Vagina (tissue), 2 donors: Measurements from ENCODE around the gene VGF. TPM values are rescaled to one million over a fixed set of nuclear protein-coding genes. Genes with fewer than 3 reads are reported as not detected.

Experiments used
- DNase-seq, 2 donors: peaks; one replicate each; pipeline ENCODE4 v3.0.0-alpha.2; 2017; ENCODE audit errors: extremely low spot score in 2 of 2
- H3K27ac ChIP-seq: fragments of 200-600 bp; sonication (generic); one replicate; pipeline ENCODE4 v1.5.1; 2019
- H3K27me3 ChIP-seq: fragments of 200-600 bp; sonication (generic); one replicate; pipeline ENCODE4 v1.5.1; 2019
- H3K36me3 ChIP-seq, 2 donors: fragments of 200-600 bp; sonication (generic); one replicate each; pipeline ENCODE4 v1.5.1; 2017 to 2019
- H3K4me1 ChIP-seq: fragments of 200-600 bp; sonication (generic); one replicate; pipeline ENCODE4 v1.5.1; 2019
- H3K4me3 ChIP-seq, 2 donors: fragments of 200-600 bp; sonication (generic); 1 replicate in 1 of 2; 2 replicates in 1 of 2; pipeline ENCODE4 v1.5.1; 2016 to 2019
- H3K9me3 ChIP-seq: fragments of 200-600 bp; sonication (generic); one replicate; pipeline ENCODE4 v1.5.1; 2019
- POLR2A ChIP-seq, 2 donors: fragments of 450-650 bp; IDR thresholded peaks; one replicate each; pipeline ENCODE4 v1.6.1; 2017; ENCODE audit warnings: antibody characterized with exemption in 2 of 2, mild to moderate bottlenecking in 2 of 2, moderate library complexity in 2 of 2
- POLR2AphosphoS5 ChIP-seq, 2 donors: sonication (generic); formaldehyde crosslinking; IDR thresholded peaks; one replicate each; pipeline ENCODE4 v1.9.0; 2017; ENCODE audit warnings: antibody characterized with exemption in 2 of 2, mild to moderate bottlenecking in 2 of 2, low read depth in 1 of 2; ENCODE audit not compliant: insufficient read depth in 1 of 2
- intact Hi-C: fragments of 100-400 bp; cut with DNase I; formaldehyde crosslinking; loops from one replicate; pipeline ENCODE4 v1.15.1; 2023
- total RNA-seq: library from RNA; depleted of rRNA; stranded (reverse); fragments of >200 nt; gene quantifications from one replicate; pipeline ENCODE4 v1.2.3, GENCODE V29; 2016
- TF ChIP-seq, protein P1 (sequence below), 3 experiments: fragments of 450-650 bp in 2 of 3; fragments of 200-600 bp in 1 of 3; sonication (generic) in 1 of 3; IDR thresholded peaks; one replicate each; pipeline ENCODE4 v1.5.1; 2017 to 2019; ENCODE audit warnings: antibody characterized with exemption in 3 of 3, mild to moderate bottlenecking in 2 of 3, moderate library complexity in 2 of 3

The VGF gene
- total RNA-seq, 1 donor from 2014 or later: 1.2 TPM

DNA sequence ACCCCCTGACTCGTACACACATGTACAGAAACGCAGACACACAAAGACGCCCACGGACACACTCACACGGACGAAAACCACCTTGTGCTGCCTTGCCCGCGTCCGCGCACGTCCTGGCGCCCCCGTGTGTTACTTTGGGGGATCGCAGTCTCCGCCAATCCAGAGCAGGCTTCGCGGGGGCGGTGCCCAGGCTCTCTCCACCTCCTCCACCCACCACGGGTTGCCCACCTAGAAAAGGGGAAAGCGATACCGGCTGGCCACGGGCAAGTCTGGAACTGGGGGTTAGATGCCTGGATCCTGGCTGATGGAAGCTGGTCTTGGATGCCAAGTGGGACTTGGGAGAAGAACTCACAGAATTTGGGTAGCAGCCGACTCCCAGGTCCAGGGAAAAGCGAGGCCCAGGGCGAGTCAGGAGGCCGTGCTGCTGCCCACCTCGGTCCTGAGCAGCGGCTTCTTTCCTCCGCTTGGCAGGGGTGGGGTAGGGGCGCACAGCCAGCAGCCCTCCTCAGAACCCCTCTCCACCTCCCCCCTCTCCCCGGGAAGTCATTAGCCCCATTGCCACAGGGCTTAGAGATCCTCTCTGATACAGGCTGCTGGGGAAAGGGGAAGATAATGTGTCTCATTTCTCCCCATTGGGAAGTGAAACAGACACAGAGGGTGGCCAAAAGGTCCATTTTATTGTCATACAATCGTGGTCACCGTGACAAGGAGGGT, 4.6 kb upstream of the VGF start:
- peaks cover 24% of the 10 kb centered on the region for H3K27me3 ChIP-seq
- DNase-seq: no peak
- H3K4me1 ChIP-seq: peaks cover 37% of the 10 kb centered on the region
- intact Hi-C loops: no loop called here
- H3K36me3 ChIP-seq: no peaks in the 10 kb centered on the region
- H3K27ac ChIP-seq: no peak overlapping the region
- TF ChIP-seq POLR2A (IDR thresholded peaks at IDR 0.05): no peak
- TF ChIP-seq POLR2AphosphoS5 (IDR thresholded peaks at IDR 0.05; ENCODE audit: insufficient read depth in 1 of 2, low read depth in 1 of 2): no peak
- TF ChIP-seq, protein P1, sequence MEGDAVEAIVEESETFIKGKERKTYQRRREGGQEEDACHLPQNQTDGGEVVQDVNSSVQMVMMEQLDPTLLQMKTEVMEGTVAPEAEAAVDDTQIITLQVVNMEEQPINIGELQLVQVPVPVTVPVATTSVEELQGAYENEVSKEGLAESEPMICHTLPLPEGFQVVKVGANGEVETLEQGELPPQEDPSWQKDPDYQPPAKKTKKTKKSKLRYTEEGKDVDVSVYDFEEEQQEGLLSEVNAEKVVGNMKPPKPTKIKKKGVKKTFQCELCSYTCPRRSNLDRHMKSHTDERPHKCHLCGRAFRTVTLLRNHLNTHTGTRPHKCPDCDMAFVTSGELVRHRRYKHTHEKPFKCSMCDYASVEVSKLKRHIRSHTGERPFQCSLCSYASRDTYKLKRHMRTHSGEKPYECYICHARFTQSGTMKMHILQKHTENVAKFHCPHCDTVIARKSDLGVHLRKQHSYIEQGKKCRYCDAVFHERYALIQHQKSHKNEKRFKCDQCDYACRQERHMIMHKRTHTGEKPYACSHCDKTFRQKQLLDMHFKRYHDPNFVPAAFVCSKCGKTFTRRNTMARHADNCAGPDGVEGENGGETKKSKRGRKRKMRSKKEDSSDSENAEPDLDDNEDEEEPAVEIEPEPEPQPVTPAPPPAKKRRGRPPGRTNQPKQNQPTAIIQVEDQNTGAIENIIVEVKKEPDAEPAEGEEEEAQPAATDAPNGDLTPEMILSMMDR (IDR thresholded peaks at IDR 0.05): peak; percentile 35 to 63 (median 58)
- H3K9me3 ChIP-seq: no peaks in the 10 kb centered on the region
- no peak overlapping the region for H3K4me3 ChIP-seq

DNA sequence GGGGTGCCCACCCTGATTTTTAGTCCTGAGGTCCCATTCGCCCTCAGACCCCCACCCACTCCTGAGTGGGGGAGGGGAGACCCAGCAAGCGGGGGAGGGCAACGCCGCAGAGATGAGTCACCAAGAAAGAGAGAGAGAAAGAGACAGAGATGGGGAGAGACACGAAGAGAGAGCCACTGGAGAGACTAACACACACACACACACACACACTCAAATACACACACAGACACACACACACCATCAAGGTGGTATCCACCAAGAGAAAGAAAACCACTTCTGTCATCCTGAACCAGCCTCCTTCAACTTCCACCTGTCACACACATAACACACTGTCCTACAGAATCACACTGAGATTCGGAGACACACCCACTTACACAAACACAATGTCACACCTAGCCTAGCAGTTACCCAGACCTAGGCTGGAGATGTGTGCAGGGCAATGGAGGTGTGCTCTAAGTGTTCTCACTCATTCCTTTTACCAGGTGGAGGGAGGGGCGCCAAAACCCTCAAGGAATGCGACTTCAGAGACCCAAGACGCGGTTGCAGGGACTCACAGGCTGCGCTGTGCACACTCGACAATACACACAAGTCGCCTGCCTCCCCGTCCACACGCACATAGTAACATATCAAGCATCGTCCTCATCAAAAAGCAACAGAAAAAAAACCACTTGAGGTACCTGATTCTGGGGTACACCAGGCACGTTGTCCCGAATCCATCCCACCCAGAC, 3.9 kb upstream of the VGF start:
- TF ChIP-seq POLR2AphosphoS5 (IDR thresholded peaks at IDR 0.05; ENCODE audit: insufficient read depth in 1 of 2, low read depth in 1 of 2) (no peak), POLR2A (IDR thresholded peaks at IDR 0.05) (no peak)
- TF ChIP-seq, protein P1 (IDR thresholded peaks at IDR 0.05): no peak
- H3K27ac ChIP-seq: no peak overlapping the region
- H3K4me3 ChIP-seq: no peak overlapping the region
- intact Hi-C loops: no loop called here
- peaks cover 23% of the 10 kb centered on the region for H3K27me3 ChIP-seq
- no peaks in the 10 kb centered on the region for H3K9me3 ChIP-seq
- DNase-seq: no peak
- H3K36me3 ChIP-seq: no peaks in the 10 kb centered on the region
- peaks cover 44% of the 10 kb centered on the region for H3K4me1 ChIP-seq

GRCh38 chr7:101168412-101169049, 3.2 kb upstream of the VGF start:
- no peaks in the 10 kb centered on the region for H3K36me3 ChIP-seq
- no peak overlapping the region for H3K27ac ChIP-seq
- intact Hi-C loops: no loop called here
- TF ChIP-seq POLR2A (IDR thresholded peaks at IDR 0.05) (no peak), POLR2AphosphoS5 (IDR thresholded peaks at IDR 0.05; ENCODE audit: insufficient read depth in 1 of 2, low read depth in 1 of 2) (no peak)
- TF ChIP-seq, protein P1 (IDR thresholded peaks at IDR 0.05): no peak
- H3K27me3 ChIP-seq: peaks cover 19% of the 10 kb centered on the region
- H3K4me1 ChIP-seq: peaks cover 49% of the 10 kb centered on the region
- no peaks in the 10 kb centered on the region for H3K9me3 ChIP-seq
- DNase-seq: no peak
- H3K4me3 ChIP-seq: no peak overlapping the region

GRCh38 chr7:101167645-101168411, 2.5 kb upstream of the VGF start:
- H3K9me3 ChIP-seq: no peaks in the 10 kb centered on the region
- peaks cover 12% of the 10 kb centered on the region for H3K27me3 ChIP-seq
- no peak overlapping the region for H3K4me3 ChIP-seq
- TF ChIP-seq POLR2A (IDR thresholded peaks at IDR 0.05): no peak
- H3K36me3 ChIP-seq: no peaks in the 10 kb centered on the region
- H3K4me1 ChIP-seq: peaks cover 49% of the 10 kb centered on the region
- DNase-seq: no peak
- intact Hi-C loops: no loop called here
- H3K27ac ChIP-seq: no peak overlapping the region
